Measurements from ENCODE around the gene ZNF202. TPM values are rescaled to one million over a fixed set of nuclear protein-coding genes. Genes with fewer than 3 reads are reported as not detected.

ZNF202 gene
- total RNA-seq, 1 experiment from 2014 or later, result 22.1 TPM

- peaks cover 5% of the 10 kb centered on the region for H3K36me3 Mint-ChIP-seq (ENCODE audit: insufficient read depth, unreplicated experiment)
- no peak overlapping the region for H3K4me3 Mint-ChIP-seq (ENCODE audit: unreplicated experiment)
- H3K9me3 Mint-ChIP-seq (ENCODE audit: unreplicated experiment), result no peaks in the 10 kb centered on the region
- CTCF ChIA-PET, result interaction anchor here (1.8 to 3.3 kb wide), 3 partner anchors 13 to 115 kb away, joined by 10 to 14 read pairs (median 12); no protein-coding TSS in a partner anchor
- peaks cover 4% of the 10 kb centered on the region for H3K4me1 Mint-ChIP-seq (ENCODE audit: insufficient read depth, unreplicated experiment)
- BruUV-seq (replicated peaks), result no TSS peak
- no peaks in the 10 kb centered on the region for H3K27me3 Mint-ChIP-seq (ENCODE audit: insufficient read depth, unreplicated experiment)
- TF ChIP-seq CTCF (IDR thresholded peaks at IDR 0.05; ENCODE audit: unreplicated experiment), result no peak
- intact Hi-C loops (cut with micrococcal nuclease), result no loop called here
- DNase-seq (ENCODE audit: unreplicated experiment), result no peak
- H3K27ac Mint-ChIP-seq (ENCODE audit: low read depth, unreplicated experiment), result no peak overlapping the region
- POLR2A ChIA-PET, result interaction anchor here (0.7 kb wide), 1 partner anchor 12 kb away, joined by 6 read pairs; no protein-coding TSS in a partner anchor
These were observed 46.2 kb downstream of the ZNF202 start for GRCh38 chr11:123695231-123695630.

- ChIA-PET POLR2A (interaction anchor here (0.7 kb wide), 1 partner anchor 13 kb away, joined by 6 read pairs; no protein-coding TSS in a partner anchor), CTCF (interaction anchor here (1.2 to 3.3 kb wide), 4 partner anchors 13 to 114 kb away, joined by 6 to 14 read pairs (median 11); no protein-coding TSS in a partner anchor)
- H3K36me3 Mint-ChIP-seq (ENCODE audit: insufficient read depth, unreplicated experiment), result peaks cover 5% of the 10 kb centered on the region
- no peak overlapping the region for H3K4me3 Mint-ChIP-seq (ENCODE audit: unreplicated experiment)
- intact Hi-C loops (cut with micrococcal nuclease), result no loop called here
- H3K27ac Mint-ChIP-seq (ENCODE audit: low read depth, unreplicated experiment), result peak overlapping the region; percentile 40
- no peaks in the 10 kb centered on the region for H3K9me3 Mint-ChIP-seq (ENCODE audit: unreplicated experiment)
- no peaks in the 10 kb centered on the region for H3K27me3 Mint-ChIP-seq (ENCODE audit: insufficient read depth, unreplicated experiment)
- H3K4me1 Mint-ChIP-seq (ENCODE audit: insufficient read depth, unreplicated experiment), result peaks cover 5% of the 10 kb centered on the region
- DNase-seq (ENCODE audit: unreplicated experiment), result no peak
- no TSS peak for BruUV-seq (replicated peaks)
- TF ChIP-seq CTCF (IDR thresholded peaks at IDR 0.05; ENCODE audit: unreplicated experiment), result no peak
These were observed 46.9 kb downstream of the ZNF202 start for GRCh38 chr11:123694551-123694950.

GRCh38 chr11:123692961-123693360 is 48.5 kb downstream of the ZNF202 start:
- no peak for DNase-seq (ENCODE audit: unreplicated experiment)
- Mint-ChIP-seq H3K4me3 (ENCODE audit: unreplicated experiment) (no peak overlapping the region), H3K27me3 (ENCODE audit: insufficient read depth, unreplicated experiment) (no peaks in the 10 kb centered on the region)

GRCh38 chr11:123690485-123690884 is 51.0 kb downstream of the ZNF202 start:
- Mint-ChIP-seq H3K27me3 (ENCODE audit: insufficient read depth, unreplicated experiment) (no peaks in the 10 kb centered on the region), H3K4me3 (ENCODE audit: unreplicated experiment) (no peak overlapping the region)
- CTCF ChIA-PET, result interaction anchor here (0.6 to 1.5 kb wide), 6 partner anchors 13 to 1452 kb away, joined by 3 to 6 read pairs (median 4); no protein-coding TSS in a partner anchor

More at GRCh38 chr11:123692961-123693360, 48.5 kb downstream of the ZNF202 start:
- BruUV-seq (replicated peaks), result no TSS peak
- Mint-ChIP-seq H3K9me3 (ENCODE audit: unreplicated experiment) (no peaks in the 10 kb centered on the region), H3K27ac (ENCODE audit: low read depth, unreplicated experiment) (no peak overlapping the region), H3K36me3 (ENCODE audit: insufficient read depth, unreplicated experiment) (no peaks in the 10 kb centered on the region), H3K4me1 (ENCODE audit: insufficient read depth, unreplicated experiment) (peaks cover 5% of the 10 kb centered on the region)
- CTCF ChIA-PET, result interaction anchor here (0.7 to 2.9 kb wide), 5 partner anchors 9 to 182 kb away, joined by 3 to 12 read pairs (median 3); no protein-coding TSS in a partner anchor
- intact Hi-C loops (cut with micrococcal nuclease), result no loop called here
- no peak for TF ChIP-seq CTCF (IDR thresholded peaks at IDR 0.05; ENCODE audit: unreplicated experiment)
- POLR2A ChIA-PET, result interaction anchor here (0.7 kb wide), 1 partner anchor 38 kb away, joined by 3 read pairs; no protein-coding TSS in a partner anchor

More at GRCh38 chr11:123690485-123690884, 51.0 kb downstream of the ZNF202 start:
- POLR2A ChIA-PET, result interaction anchor here (2.0 kb wide), 1 partner anchor 13 kb away, joined by 9 read pairs; no protein-coding TSS in a partner anchor
- no peak for TF ChIP-seq CTCF (IDR thresholded peaks at IDR 0.05; ENCODE audit: unreplicated experiment)
- Mint-ChIP-seq H3K9me3 (ENCODE audit: unreplicated experiment) (no peaks in the 10 kb centered on the region), H3K36me3 (ENCODE audit: insufficient read depth, unreplicated experiment) (no peaks in the 10 kb centered on the region), H3K27ac (ENCODE audit: low read depth, unreplicated experiment) (peak overlapping the region; percentile 13), H3K4me1 (ENCODE audit: insufficient read depth, unreplicated experiment) (peaks cover 5% of the 10 kb centered on the region)
- intact Hi-C loops (cut with micrococcal nuclease), result loop anchor here (2.0 kb wide), 1 partner anchor 36 kb away; the partner anchor contains the start of gene SCN3B
- BruUV-seq (replicated peaks), result no TSS peak
- DNase-seq (ENCODE audit: unreplicated experiment), result peak; percentile 61
